ENCODE results near the gene PBLD. TPM values are rescaled to one million over a fixed set of nuclear protein-coding genes. Genes with fewer than 3 reads are reported as not detected.

The PBLD gene
- total RNA-seq, 1 donor from 2014 or later: 8.6 TPM

DNA sequence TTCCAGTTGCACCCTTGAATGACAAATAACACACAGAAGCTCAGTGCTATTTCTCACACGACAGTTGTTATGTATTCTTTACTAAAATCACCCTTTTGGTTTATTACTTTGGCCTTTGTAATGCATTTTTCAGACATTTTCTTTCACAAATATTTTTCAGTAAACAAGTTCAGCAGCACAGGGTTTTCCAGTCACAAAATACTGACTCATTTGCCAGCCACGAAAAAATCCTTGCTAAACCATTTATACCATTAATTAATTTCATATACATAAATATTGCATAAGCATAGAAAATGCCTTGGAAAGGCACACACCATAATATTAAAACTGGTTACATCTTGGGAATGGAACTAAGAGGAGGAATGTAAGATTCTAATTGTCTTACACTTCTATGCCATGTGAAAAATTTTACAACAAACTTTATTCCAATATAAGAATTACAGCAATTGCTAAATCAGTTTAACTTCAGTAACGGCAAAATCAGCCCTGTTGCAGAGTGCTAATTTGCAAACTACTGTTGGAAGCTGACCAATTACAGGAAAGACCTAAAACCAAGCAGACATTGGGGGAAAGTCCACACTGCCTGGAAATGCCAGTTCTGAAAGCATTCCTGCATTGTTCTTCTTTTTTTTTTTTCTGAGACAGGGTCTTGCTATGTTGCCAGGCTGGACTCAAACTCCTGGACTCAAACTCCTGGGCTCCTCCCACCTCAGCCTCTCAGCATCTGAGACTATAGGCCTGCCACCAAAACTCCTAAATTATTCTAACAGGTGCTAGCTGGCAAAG is 31.6 kb upstream of the PBLD start:
- H3K9me3 Mint-ChIP-seq (ENCODE audit: unreplicated experiment): no peaks in the 10 kb centered on the region
- no peaks in the 10 kb centered on the region for H3K27me3 Mint-ChIP-seq (ENCODE audit: unreplicated experiment)
- peaks cover 33% of the 10 kb centered on the region for H3K36me3 Mint-ChIP-seq (ENCODE audit: unreplicated experiment)
- no peaks in the 10 kb centered on the region for H3K4me1 Mint-ChIP-seq (ENCODE audit: unreplicated experiment)
- H3K27ac Mint-ChIP-seq (ENCODE audit: unreplicated experiment): no peak overlapping the region
- DNase-seq (ENCODE audit: extremely low spot score, unreplicated experiment): no peak
- H3K4me3 Mint-ChIP-seq (ENCODE audit: unreplicated experiment): no peak overlapping the region
- TF ChIP-seq, protein P1, sequence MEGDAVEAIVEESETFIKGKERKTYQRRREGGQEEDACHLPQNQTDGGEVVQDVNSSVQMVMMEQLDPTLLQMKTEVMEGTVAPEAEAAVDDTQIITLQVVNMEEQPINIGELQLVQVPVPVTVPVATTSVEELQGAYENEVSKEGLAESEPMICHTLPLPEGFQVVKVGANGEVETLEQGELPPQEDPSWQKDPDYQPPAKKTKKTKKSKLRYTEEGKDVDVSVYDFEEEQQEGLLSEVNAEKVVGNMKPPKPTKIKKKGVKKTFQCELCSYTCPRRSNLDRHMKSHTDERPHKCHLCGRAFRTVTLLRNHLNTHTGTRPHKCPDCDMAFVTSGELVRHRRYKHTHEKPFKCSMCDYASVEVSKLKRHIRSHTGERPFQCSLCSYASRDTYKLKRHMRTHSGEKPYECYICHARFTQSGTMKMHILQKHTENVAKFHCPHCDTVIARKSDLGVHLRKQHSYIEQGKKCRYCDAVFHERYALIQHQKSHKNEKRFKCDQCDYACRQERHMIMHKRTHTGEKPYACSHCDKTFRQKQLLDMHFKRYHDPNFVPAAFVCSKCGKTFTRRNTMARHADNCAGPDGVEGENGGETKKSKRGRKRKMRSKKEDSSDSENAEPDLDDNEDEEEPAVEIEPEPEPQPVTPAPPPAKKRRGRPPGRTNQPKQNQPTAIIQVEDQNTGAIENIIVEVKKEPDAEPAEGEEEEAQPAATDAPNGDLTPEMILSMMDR (IDR thresholded peaks at IDR 0.05): no peak

DNA sequence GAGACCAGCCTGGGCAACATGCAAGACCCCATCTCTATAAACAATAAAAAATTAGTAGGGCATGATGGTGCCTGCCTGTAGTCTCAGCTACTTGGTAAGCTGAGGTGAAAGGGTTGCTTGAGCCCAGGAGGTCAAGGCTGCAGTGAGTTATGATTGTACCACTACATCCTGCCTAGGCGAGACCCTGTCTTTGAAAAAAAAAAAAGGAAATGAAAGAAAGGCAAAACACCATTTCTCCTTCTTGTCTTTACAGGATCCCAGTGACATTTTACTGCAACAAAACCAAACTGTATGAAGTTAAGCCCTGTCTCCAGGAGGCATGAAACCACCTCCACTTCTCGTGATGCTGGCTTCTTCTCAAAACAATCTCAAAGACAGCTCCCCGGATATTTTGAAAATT is 29.9 kb upstream of the PBLD start:
- Mint-ChIP-seq H3K4me3 (ENCODE audit: unreplicated experiment) (no peak overlapping the region), H3K27ac (ENCODE audit: unreplicated experiment) (no peak overlapping the region), H3K36me3 (ENCODE audit: unreplicated experiment) (peaks cover 33% of the 10 kb centered on the region), H3K9me3 (ENCODE audit: unreplicated experiment) (no peaks in the 10 kb centered on the region), H3K27me3 (ENCODE audit: unreplicated experiment) (no peaks in the 10 kb centered on the region), H3K4me1 (ENCODE audit: unreplicated experiment) (no peaks in the 10 kb centered on the region)
- TF ChIP-seq, protein P1 (IDR thresholded peaks at IDR 0.05): no peak
- DNase-seq (ENCODE audit: extremely low spot score, unreplicated experiment): no peak

DNA sequence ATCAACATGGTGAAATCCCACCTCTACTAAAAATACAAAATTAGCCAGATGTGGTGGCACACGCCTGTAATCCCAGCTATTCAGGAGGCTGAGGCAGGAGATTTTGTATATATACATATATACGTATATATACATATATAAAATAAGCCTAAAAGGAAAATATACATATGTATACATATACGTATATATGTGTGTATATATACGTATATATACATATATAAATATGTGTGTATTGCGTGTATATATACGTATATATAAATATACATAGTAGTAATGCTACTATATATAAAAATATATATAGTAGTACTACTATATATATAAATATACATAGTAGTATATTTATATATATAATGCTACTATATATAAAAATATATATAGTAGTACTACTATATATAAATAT is 26.5 kb upstream of the PBLD start:
- Mint-ChIP-seq H3K27ac (ENCODE audit: unreplicated experiment) (no peak overlapping the region), H3K27me3 (ENCODE audit: unreplicated experiment) (no peaks in the 10 kb centered on the region), H3K4me1 (ENCODE audit: unreplicated experiment) (no peaks in the 10 kb centered on the region), H3K36me3 (ENCODE audit: unreplicated experiment) (peaks cover 34% of the 10 kb centered on the region), H3K9me3 (ENCODE audit: unreplicated experiment) (no peaks in the 10 kb centered on the region), H3K4me3 (ENCODE audit: unreplicated experiment) (no peak overlapping the region)
- TF ChIP-seq, protein P1 (IDR thresholded peaks at IDR 0.05): no peak
- DNase-seq (ENCODE audit: extremely low spot score, unreplicated experiment): no peak

DNA sequence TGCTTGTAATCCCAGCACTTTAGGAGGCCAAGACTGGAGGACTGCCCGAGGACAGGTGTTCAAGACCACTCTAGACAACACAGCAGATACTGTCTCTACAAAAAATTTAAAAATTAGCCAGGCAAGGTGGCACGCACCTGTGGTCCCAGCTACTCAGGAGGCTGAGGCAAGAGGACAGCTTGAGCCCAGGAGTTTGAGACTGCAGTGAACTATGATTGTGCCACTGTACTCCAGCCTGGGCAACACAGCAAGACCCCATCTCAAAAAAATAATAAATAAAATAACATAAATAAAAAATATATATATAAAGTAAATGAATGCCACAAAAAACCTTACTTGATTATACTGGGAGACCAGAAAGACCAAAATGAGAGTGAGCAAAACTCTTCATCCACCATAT is 20.8 kb upstream of the PBLD start:
- no peaks in the 10 kb centered on the region for H3K9me3 Mint-ChIP-seq (ENCODE audit: unreplicated experiment)
- no peak overlapping the region for H3K4me3 Mint-ChIP-seq (ENCODE audit: unreplicated experiment)
- no peaks in the 10 kb centered on the region for H3K27me3 Mint-ChIP-seq (ENCODE audit: unreplicated experiment)
- no peak overlapping the region for H3K27ac Mint-ChIP-seq (ENCODE audit: unreplicated experiment)
- H3K4me1 Mint-ChIP-seq (ENCODE audit: unreplicated experiment): no peaks in the 10 kb centered on the region
- peaks cover 16% of the 10 kb centered on the region for H3K36me3 Mint-ChIP-seq (ENCODE audit: unreplicated experiment)
- no peak for DNase-seq (ENCODE audit: extremely low spot score, unreplicated experiment)
- TF ChIP-seq, protein P1 (IDR thresholded peaks at IDR 0.05): no peak

DNA sequence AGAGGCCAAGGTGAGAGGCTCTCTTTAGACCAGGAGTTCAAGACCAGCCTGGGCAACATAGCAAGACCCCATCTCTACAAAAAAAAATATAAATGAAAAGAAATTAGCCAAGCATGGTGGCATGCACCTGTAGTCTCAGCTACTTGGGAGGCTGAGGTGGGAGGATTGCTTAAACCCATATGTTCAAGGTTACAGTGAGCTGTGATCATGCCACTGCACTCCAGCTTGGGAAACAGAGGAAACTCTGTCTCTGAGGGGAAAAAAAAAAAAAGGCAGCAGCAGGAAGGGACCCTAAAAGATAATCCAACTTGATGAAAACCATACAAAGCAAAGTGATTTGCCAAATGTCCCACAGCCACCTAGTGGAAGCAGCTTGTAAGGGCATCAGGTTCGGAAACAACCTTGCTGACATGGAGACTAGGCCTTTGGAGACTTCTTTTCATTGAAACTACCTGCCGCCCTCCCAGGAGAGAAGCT is 15.6 kb upstream of the PBLD start:
- Mint-ChIP-seq H3K9me3 (ENCODE audit: unreplicated experiment) (no peaks in the 10 kb centered on the region), H3K27me3 (ENCODE audit: unreplicated experiment) (no peaks in the 10 kb centered on the region), H3K36me3 (ENCODE audit: unreplicated experiment) (peaks cover 40% of the 10 kb centered on the region), H3K4me3 (ENCODE audit: unreplicated experiment) (no peak overlapping the region), H3K27ac (ENCODE audit: unreplicated experiment) (peak overlapping the region; percentile 58), H3K4me1 (ENCODE audit: unreplicated experiment) (peaks cover 4% of the 10 kb centered on the region)
- no peak for DNase-seq (ENCODE audit: extremely low spot score, unreplicated experiment)
- TF ChIP-seq, protein P1 (IDR thresholded peaks at IDR 0.05): peak; percentile 68

Data from osteocyte (in vitro differentiated cells).